Uterus (tissue), 4 donors: ENCODE measurements around the gene PIK3R2. TPM values are rescaled to one million over a fixed set of nuclear protein-coding genes. Genes with fewer than 3 reads are reported as not detected.

Source experiments
- DNase-seq, 2 donors: peaks; one replicate each; pipeline ENCODE4 v3.0.0-alpha.2; 2019 to 2020
- H3K27ac ChIP-seq, 2 donors: fragments of 200-600 bp; sonication (generic); 1 replicate in 1 of 2; 2 replicates in 1 of 2; pipeline ENCODE4 v1.5.1; 2016 to 2018
- H3K27me3 ChIP-seq, 2 donors: fragments of 200-600 bp; sonication (generic); one replicate each; pipeline ENCODE4 v1.5.1; 2018 to 2019; ENCODE audit warnings: control low read depth in 1 of 2
- H3K36me3 ChIP-seq, 2 donors: fragments of 200-600 bp; sonication (generic); one replicate each; pipeline ENCODE4 v1.5.1; 2019; ENCODE audit warnings: control low read depth in 1 of 2
- H3K4me1 ChIP-seq, 2 donors: fragments of 200-600 bp; sonication (generic); one replicate each; pipeline ENCODE4 v1.5.1; 2018 to 2019; ENCODE audit warnings: control low read depth in 1 of 2
- H3K4me3 ChIP-seq, 2 donors: fragments of 200-600 bp; sonication (generic); 1 replicate in 1 of 2; 2 replicates in 1 of 2; pipeline ENCODE4 v1.5.1; 2018 to 2019; ENCODE audit warnings: mild to moderate bottlenecking in 1 of 2
- H3K9me3 ChIP-seq, 2 donors: fragments of 200-600 bp; sonication (generic); one replicate each; pipeline ENCODE4 v1.5.1; 2019; ENCODE audit warnings: control low read depth in 1 of 2
- POLR2A ChIP-seq, 2 donors: fragments of 450-650 bp; IDR thresholded peaks; one replicate each; pipeline ENCODE4 v1.6.1; 2016; ENCODE audit warnings: antibody characterized with exemption in 2 of 2, mild to moderate bottlenecking in 1 of 2, moderate library complexity in 1 of 2
- intact Hi-C: fragments of 100-400 bp; cut with DNase I; formaldehyde crosslinking; loops from one replicate; pipeline ENCODE4 v1.15.1; 2023; ENCODE audit warnings: low total_unique reads
- total RNA-seq, 4 donors: library from RNA; depleted of rRNA in 3 of 4; stranded (reverse); fragments of >200 nt in 3 of 4; gene quantifications; one replicate each; pipeline versions ENCODE4 v1.1.0 to v1.2.4, GENCODE V29; 2014 to 2023
- TF ChIP-seq, protein P1 (sequence below), 4 experiments: fragments of 200-600 bp in 2 of 4; fragments of 450-650 bp in 2 of 4; sonication (generic) in 2 of 4; IDR thresholded peaks; one replicate each; pipeline ENCODE4 v1.5.1; 2016 to 2019; ENCODE audit warnings: antibody characterized with exemption in 4 of 4, mild to moderate bottlenecking in 2 of 4, moderate library complexity in 1 of 4
- donor health status: DM: yes; HTN: yes; CAD: no.

Gene PIK3R2
- total RNA-seq, 4 donors from 2014 or later = 17.2 to 39.4 (median 29.7) TPM

DNA sequence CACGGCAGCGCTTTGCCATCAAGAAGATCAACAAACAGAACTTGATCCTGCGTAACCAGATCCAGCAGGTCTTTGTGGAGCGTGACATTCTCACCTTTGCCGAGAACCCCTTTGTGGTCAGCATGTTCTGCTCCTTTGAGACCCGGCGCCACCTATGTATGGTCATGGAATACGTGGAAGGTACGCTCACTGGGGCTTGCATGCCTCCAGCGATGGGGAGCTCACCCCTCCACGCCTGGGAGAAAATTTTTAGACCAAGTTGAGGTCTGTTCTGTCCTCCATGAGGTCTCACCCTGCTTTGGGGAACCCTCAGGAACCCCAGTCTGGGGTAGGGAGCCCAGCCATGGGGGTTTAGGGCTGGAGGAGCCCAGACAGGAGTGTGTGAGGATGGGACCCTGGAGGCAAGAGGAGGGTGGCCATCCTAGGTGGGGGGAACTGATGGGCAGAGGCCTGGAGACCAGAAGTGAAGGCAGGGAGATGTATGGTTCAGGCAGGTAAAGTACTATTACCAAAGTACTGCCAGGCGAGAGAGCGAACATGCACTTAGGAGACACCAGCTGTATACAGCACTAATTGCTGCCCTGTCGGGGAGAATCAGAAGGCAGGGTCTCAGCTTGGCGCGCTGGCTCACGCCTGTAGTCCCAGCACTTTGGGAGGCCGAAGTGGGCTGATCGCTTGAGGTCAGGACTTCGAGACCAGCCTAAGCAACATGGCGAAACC lies 22.3 kb upstream of the PIK3R2 start:
- no peaks in the 10 kb centered on the region for H3K27me3 ChIP-seq
- no peaks in the 10 kb centered on the region for H3K9me3 ChIP-seq
- H3K4me1 ChIP-seq = no peaks in the 10 kb centered on the region
- intact Hi-C loops = no loop called here
- no peak overlapping the region for H3K27ac ChIP-seq
- H3K36me3 ChIP-seq = no peaks in the 10 kb centered on the region
- no peak for DNase-seq
- TF ChIP-seq, protein P1, sequence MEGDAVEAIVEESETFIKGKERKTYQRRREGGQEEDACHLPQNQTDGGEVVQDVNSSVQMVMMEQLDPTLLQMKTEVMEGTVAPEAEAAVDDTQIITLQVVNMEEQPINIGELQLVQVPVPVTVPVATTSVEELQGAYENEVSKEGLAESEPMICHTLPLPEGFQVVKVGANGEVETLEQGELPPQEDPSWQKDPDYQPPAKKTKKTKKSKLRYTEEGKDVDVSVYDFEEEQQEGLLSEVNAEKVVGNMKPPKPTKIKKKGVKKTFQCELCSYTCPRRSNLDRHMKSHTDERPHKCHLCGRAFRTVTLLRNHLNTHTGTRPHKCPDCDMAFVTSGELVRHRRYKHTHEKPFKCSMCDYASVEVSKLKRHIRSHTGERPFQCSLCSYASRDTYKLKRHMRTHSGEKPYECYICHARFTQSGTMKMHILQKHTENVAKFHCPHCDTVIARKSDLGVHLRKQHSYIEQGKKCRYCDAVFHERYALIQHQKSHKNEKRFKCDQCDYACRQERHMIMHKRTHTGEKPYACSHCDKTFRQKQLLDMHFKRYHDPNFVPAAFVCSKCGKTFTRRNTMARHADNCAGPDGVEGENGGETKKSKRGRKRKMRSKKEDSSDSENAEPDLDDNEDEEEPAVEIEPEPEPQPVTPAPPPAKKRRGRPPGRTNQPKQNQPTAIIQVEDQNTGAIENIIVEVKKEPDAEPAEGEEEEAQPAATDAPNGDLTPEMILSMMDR (IDR thresholded peaks at IDR 0.05) = no peak
- TF ChIP-seq POLR2A (IDR thresholded peaks at IDR 0.05) = no peak
- H3K4me3 ChIP-seq = no peak overlapping the region

DNA sequence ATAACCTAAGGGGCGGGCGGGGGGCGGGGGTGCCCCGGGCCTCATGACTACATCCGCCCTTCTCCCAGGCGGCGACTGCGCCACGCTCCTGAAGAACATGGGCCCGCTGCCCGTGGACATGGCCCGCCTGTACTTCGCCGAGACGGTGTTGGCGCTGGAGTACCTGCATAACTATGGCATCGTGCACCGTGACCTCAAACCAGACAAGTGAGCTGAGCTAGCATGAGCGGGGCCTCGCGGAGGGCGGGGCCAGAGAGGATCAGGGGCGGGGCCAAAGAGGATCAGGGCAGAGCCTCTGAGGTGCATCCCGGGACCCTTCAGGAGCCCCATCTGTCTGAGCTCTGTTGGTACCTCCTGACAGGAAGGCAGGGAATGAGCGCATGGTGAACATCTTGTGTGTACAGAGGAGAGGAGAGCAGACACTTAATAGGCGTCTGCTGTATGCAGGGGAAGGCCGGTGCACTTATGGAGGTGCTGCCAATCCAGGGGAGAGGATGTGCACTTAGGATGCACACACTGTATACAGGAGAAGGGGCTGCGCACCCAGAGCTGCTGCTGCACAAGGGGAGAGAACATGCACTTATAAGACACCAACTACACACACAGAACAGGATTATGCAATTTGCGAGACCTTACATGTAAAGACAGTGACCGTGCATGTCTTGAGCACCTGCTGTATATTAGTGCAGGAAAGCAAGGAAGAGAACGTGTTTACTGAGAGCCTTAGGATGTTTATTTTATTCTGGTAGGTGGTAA lies 20.9 kb upstream of the PIK3R2 start:
- Histone ChIP-seq H3K27me3 (no peaks in the 10 kb centered on the region), H3K9me3 (no peaks in the 10 kb centered on the region), H3K36me3 (no peaks in the 10 kb centered on the region), H3K4me1 (no peaks in the 10 kb centered on the region), H3K4me3 (no peak overlapping the region), H3K27ac (no peak overlapping the region)
- intact Hi-C loops = no loop called here
- no peak for DNase-seq
- TF ChIP-seq POLR2A (IDR thresholded peaks at IDR 0.05) = no peak
- TF ChIP-seq, protein P1 (IDR thresholded peaks at IDR 0.05) = no peak

DNA sequence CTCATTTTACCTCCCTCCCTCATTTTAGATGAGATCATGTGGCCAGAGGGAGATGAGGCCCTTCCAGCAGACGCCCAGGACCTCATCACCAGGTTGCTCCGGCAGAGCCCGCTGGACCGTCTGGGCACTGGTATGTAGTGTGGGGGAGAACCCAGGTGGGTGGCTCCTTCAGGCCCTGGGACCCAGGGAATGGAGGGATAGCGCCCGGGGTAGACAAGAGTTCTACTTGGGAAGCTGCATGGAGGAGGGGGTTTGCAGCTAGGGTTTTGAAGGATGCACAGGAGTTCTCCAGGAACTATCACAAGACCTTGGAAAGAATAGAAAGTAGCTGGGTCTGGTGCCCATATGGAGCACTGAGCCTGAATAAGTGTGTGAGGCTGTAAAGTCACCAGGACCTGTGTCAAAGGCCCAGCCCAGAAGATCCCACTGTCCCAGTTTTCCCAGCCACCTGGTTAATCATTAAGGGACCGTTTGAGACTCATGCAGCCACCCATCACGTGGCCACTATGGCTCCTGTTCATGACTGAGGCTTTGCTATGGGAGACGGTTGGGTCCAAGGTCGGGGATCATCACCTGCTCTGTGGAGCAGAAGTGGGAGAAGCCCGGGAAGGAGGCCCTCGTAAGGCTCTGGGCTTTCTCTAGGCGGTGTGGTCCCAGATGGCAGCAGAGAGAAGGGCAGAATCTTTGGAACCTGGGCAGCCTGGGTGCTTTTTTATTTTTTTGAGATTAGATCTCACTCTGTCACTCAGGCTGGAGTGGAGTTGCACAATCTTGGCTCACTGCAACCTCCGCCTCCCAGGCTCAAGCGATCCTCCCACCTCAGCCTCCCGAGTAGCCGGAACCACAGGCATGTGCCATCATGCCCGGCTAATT lies 17.0 kb upstream of the PIK3R2 start:
- Histone ChIP-seq H3K27ac (no peak overlapping the region), H3K27me3 (no peaks in the 10 kb centered on the region), H3K9me3 (no peaks in the 10 kb centered on the region), H3K4me1 (no peaks in the 10 kb centered on the region), H3K36me3 (no peaks in the 10 kb centered on the region), H3K4me3 (no peak overlapping the region)
- DNase-seq = no peak
- intact Hi-C loops = no loop called here
- no peak for TF ChIP-seq POLR2A (IDR thresholded peaks at IDR 0.05)
- TF ChIP-seq, protein P1 (IDR thresholded peaks at IDR 0.05) = no peak

DNA sequence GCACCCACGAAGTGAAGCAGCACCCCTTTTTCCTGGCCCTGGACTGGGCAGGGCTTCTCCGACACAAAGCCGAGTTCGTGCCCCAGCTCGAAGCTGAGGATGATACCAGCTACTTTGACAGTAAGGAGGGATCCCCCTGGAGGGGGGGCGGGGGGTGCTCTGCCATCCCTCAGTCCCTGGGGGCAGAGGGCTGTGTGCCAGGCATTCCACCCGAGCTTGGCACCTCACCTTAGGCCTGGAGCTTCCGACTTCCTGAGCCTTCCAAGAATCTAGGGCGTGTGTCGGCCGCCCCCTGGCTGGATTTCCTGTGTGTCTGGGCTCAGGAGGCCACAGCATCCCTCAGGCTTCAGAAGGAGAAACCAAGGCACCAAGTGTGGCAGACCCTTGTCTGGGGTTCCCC lies 15.7 kb upstream of the PIK3R2 start:
- Histone ChIP-seq H3K9me3 (no peaks in the 10 kb centered on the region), H3K4me1 (no peaks in the 10 kb centered on the region), H3K36me3 (no peaks in the 10 kb centered on the region), H3K27me3 (no peaks in the 10 kb centered on the region), H3K27ac (no peak overlapping the region), H3K4me3 (no peak overlapping the region)
- TF ChIP-seq, protein P1 (IDR thresholded peaks at IDR 0.05) = no peak
- no peak for TF ChIP-seq POLR2A (IDR thresholded peaks at IDR 0.05)
- no peak for DNase-seq
- intact Hi-C loops = no loop called here
